Left lung (tissue), 10 donors: ENCODE results near the gene RIT2. TPM values are rescaled to one million over a fixed set of nuclear protein-coding genes. Genes with fewer than 3 reads are reported as not detected.

Experiments
- ATAC-seq: fragments of 200-7000 bp; cut with Tn5 transposase; one replicate; pipeline ENCODE4 v1.9.1; 2020; ENCODE audit warnings: moderate library complexity
- DNase-seq, 4 donors: peaks; one replicate each; pipeline ENCODE4 v3.0.0-alpha.2; 2013 to 2020
- H3K27ac ChIP-seq, 2 donors: fragments of 200-600 bp; sonication (generic) in 1 of 2; one replicate each; pipeline versions ENCODE4 v1.5.0 to v1.8.0; 2020 to 2021
- H3K27me3 ChIP-seq, 2 donors: fragments of 200-600 bp; sonication (generic) in 1 of 2; one replicate each; pipeline versions ENCODE4 v1.5.0 to v1.8.0; 2020 to 2021
- H3K36me3 ChIP-seq, 2 donors: fragments of 200-600 bp; sonication (generic) in 1 of 2; one replicate each; pipeline versions ENCODE4 v1.5.0 to v1.8.0; 2020 to 2021
- H3K4me1 ChIP-seq, 2 donors: fragments of 200-600 bp; one replicate each; pipeline ENCODE4 v1.8.0; 2021
- H3K4me3 ChIP-seq, 2 donors: fragments of 200-600 bp; sonication (generic) in 1 of 2; one replicate each; pipeline versions ENCODE4 v1.5.0 to v1.8.0; 2020 to 2021; ENCODE audit warnings: mild to moderate bottlenecking in 1 of 2
- H3K9me3 ChIP-seq, 2 donors: fragments of 200-600 bp; sonication (generic) in 1 of 2; one replicate each; pipeline versions ENCODE4 v1.5.0 to v1.8.0; 2020 to 2021
- intact Hi-C, 2 donors: fragments of 100-400 bp; cut with DNase I; formaldehyde crosslinking; loops; one replicate each; pipeline versions ENCODE4 v1.11.2 to v1.14.2; 2022
- polyA plus RNA-seq, 6 donors: library from polyadenylated mRNA; unstranded; fragments of 120-200 nt; gene quantifications; one replicate each; pipeline ENCODE4 v1.2.1, GENCODE V29; 2013; ENCODE audit not compliant: insufficient read length in 6 of 6
- total RNA-seq, 2 donors: library from RNA; stranded (reverse); fragmentation: NEBNext Ultra II Directional; extraction: Animal tissue kit (Norgen Biotek cat#: 25700); gene quantifications; one replicate each; pipeline ENCODE4 v1.2.1, GENCODE V29; 2021
- TF ChIP-seq, protein P1 (sequence below), 2 donors: fragments of 200-600 bp; sonication (generic) in 1 of 2; IDR thresholded peaks; one replicate each; pipeline versions ENCODE4 v1.5.0 to v1.8.0; 2021; ENCODE audit warnings: antibody characterized with exemption in 2 of 2
- donor health status: DM: no; HTN: yes; CAD: no.
- donor health status: DM: no; HTN: no; CAD: no.

Gene RIT2
- total and polyA plus RNA-seq, 8 donors, result not detected

DNA sequence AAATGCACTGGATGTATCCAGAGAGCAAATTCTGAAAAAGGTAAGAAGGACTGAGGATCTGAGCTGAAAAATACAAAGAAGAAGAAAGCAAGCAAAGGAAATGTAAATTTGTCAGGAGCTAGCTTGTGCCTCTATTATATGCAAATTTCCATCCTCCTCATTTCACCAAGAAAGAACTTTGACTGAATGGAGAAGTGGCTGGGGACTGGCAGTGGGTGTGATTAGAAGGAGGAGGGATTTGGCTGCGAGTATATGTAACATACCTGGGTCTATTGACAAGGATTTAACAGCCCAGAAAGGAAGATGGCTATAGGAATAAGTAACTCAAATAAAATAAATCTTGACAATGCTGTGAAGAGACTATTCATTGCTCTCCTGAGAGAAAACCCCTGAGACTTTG is 19.4 kb upstream of the RIT2 start:
- no peaks in the 10 kb centered on the region for H3K27me3 ChIP-seq
- intact Hi-C loops, result no loop called here
- ATAC-seq (no peak), DNase-seq (no peak)
- H3K9me3 ChIP-seq, result peaks cover 0 to 2% of the 10 kb centered on the region in 2 donors
- H3K4me3 ChIP-seq, result no peak overlapping the region
- no peak overlapping the region for H3K27ac ChIP-seq
- H3K36me3 ChIP-seq, result no peaks in the 10 kb centered on the region
- no peaks in the 10 kb centered on the region for H3K4me1 ChIP-seq
- TF ChIP-seq, protein P1, sequence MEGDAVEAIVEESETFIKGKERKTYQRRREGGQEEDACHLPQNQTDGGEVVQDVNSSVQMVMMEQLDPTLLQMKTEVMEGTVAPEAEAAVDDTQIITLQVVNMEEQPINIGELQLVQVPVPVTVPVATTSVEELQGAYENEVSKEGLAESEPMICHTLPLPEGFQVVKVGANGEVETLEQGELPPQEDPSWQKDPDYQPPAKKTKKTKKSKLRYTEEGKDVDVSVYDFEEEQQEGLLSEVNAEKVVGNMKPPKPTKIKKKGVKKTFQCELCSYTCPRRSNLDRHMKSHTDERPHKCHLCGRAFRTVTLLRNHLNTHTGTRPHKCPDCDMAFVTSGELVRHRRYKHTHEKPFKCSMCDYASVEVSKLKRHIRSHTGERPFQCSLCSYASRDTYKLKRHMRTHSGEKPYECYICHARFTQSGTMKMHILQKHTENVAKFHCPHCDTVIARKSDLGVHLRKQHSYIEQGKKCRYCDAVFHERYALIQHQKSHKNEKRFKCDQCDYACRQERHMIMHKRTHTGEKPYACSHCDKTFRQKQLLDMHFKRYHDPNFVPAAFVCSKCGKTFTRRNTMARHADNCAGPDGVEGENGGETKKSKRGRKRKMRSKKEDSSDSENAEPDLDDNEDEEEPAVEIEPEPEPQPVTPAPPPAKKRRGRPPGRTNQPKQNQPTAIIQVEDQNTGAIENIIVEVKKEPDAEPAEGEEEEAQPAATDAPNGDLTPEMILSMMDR (IDR thresholded peaks at IDR 0.05), result no peak

DNA sequence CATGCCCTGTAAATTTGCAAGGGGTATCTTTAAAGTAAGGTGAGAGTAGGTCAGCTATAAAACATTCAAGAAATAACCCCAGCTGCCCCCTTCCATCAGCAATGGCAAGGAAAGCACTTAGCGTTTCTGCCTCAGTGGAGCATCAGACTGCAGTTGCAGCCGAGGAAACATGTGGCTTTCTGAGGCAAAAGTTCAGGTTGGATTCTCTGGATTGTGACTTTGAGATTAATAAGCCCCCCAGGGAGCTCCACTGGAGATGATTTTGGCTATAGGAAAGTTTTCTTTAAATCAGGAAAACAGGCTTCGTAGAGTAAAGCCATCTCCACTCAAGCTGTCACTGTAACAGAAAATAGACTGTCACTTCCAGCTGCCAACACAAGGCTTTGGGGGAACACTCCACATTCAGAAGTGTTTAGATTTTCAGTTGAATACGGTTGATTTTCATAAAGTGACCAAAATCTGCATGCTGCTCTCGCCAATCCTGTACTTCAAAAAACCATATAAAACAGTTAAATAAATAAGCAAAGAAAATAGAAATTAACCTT is 15.3 kb upstream of the RIT2 start:
- Histone ChIP-seq H3K36me3 (no peaks in the 10 kb centered on the region), H3K4me3 (no peak overlapping the region), H3K27me3 (no peaks in the 10 kb centered on the region), H3K27ac (no peak overlapping the region), H3K4me1 (no peaks in the 10 kb centered on the region), H3K9me3 (no peaks in the 10 kb centered on the region)
- DNase-seq (no peak), ATAC-seq (no peak)
- intact Hi-C loops, result no loop called here
- TF ChIP-seq, protein P1 (IDR thresholded peaks at IDR 0.05), result no peak

- ATAC-seq (no peak), DNase-seq (no peak)
- H3K27ac ChIP-seq, result no peak overlapping the region
- intact Hi-C loops, result no loop called here
- H3K27me3 ChIP-seq, result no peaks in the 10 kb centered on the region
- H3K9me3 ChIP-seq, result no peaks in the 10 kb centered on the region
- no peaks in the 10 kb centered on the region for H3K4me1 ChIP-seq
- H3K36me3 ChIP-seq, result no peaks in the 10 kb centered on the region
- TF ChIP-seq, protein P1 (IDR thresholded peaks at IDR 0.05), result no peak
- no peak overlapping the region for H3K4me3 ChIP-seq
These were observed 14.6 kb upstream of the RIT2 start for GRCh38 chr18:43129946-43130524.

DNA sequence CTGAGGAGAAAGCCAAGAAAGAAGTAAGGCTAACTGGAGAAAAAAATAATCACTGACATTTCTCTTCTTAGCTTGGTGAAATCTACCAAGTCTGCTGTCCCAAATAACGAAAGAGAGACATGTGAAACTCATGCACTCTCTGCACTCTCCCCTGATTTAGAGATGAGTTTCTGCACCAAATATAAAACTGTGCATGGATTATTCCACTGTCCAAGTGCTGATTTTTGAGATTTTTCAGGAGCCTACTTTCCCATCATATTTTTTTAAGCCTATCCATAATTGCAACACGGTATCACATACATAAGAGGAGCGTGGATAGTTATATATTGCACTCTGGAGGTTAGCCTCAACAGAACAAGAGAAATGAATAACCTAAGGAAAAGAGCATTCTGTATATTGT is 10.0 kb upstream of the RIT2 start:
- no peaks in the 10 kb centered on the region for H3K9me3 ChIP-seq
- intact Hi-C loops, result no loop called here
- TF ChIP-seq, protein P1 (IDR thresholded peaks at IDR 0.05), result no peak
- H3K36me3 ChIP-seq, result no peaks in the 10 kb centered on the region
- DNase-seq (no peak), ATAC-seq (no peak)
- no peaks in the 10 kb centered on the region for H3K4me1 ChIP-seq
- no peak overlapping the region for H3K4me3 ChIP-seq
- no peak overlapping the region for H3K27ac ChIP-seq
- H3K27me3 ChIP-seq, result no peaks in the 10 kb centered on the region

DNA sequence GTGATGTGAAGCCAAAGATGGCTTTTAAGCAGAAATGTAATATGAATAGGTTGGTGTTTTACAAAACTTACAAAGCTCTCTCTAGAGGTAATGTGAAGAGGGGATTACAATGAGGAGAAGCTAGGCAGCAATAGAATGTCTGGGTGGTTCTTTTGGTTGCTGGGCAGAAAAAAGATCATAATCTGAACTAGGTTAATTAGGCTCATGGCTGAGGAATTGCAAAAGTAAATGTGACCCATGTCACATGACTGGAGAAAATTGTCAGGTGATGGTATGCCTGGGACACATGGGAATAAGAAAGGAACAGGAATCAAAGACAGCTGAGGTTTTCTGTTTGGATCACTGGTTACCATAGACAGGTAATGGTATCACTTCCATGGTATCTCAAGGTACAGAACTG is 7.5 kb upstream of the RIT2 start:
- Histone ChIP-seq H3K9me3 (no peaks in the 10 kb centered on the region), H3K36me3 (no peaks in the 10 kb centered on the region), H3K4me3 (no peak overlapping the region), H3K27me3 (no peaks in the 10 kb centered on the region), H3K4me1 (no peaks in the 10 kb centered on the region), H3K27ac (no peak overlapping the region)
- ATAC-seq (no peak), DNase-seq (no peak)
- TF ChIP-seq, protein P1 (IDR thresholded peaks at IDR 0.05), result no peak
- intact Hi-C loops, result no loop called here
